ENCODE results near the gene USF1.
"Not testable (repeated sequence)": the region's sequence is repeated elsewhere in the genome, so short reads cannot be mapped to it uniquely, and the experiment has no call there.

USF1 gene

DNA sequence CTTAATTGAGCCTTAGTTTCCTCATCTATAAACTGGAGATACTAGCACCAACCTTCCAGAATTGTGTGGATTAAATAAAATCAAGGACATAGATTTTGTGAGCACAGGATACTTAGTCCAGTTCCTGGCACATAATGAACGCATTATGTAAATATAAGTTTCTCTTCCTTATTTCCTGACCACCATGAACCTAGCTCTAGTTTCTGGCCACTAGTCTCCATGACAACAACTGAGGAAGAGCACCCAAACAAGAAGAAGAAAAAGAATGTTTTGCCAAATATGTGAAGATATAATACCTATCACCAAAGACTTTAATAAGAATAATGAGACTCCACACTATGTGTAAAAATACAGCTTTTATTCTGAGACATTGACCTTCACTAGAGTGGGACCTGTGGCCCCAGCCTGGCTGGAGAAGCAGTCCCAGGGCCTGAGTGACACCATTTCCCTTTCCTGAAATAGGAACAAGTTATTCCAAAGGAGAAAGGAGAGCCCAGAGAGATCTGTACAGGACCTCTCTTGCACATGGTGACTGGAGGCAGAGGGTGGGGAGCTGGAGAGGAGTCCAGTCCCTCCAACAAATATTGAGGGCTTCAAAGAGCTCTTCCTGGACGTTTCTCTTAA is 940 bp upstream of the USF1 start:
- no peak for DNase-seq

DNA sequence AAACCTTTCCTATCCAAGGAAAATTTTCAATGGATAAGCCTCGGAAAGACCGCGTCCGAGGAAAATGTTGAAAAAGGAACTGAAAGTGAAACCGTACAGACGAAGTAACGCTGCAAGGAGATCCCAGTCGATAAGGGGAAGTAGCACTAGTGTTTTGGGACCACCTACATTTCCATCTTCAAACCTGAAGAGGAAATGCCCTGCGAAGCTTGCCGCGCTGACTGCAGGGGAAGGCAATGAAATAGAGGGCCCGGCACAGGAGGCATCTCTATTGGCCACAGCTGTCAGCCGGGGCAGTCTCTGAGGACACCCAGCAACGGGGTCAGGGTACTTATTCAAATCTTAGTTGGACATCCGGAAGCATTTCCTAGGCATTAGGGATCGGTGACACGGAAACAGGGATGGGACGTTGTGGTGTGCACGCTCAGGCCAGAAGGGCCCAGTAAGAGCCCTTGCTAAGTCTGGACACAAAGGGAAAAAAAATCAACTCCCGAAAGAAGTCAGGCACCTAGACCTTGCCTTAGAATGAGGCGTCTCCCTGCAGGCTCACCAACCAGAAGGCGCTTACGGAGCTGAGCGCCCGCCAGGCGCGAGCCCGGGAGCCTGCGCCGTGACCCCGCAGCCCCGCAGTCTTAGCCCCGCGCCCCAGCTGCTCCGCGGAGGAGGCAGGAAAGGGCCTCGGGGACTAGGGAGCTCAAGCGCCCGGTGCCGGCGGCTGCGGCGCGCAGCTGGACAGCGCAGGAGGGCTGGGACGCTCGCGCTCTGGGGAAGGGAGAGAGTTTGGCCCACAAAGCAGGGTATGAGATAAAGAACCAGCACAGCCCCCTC is 655 bp downstream of the USF1 start:
- no peak for DNase-seq

DNA sequence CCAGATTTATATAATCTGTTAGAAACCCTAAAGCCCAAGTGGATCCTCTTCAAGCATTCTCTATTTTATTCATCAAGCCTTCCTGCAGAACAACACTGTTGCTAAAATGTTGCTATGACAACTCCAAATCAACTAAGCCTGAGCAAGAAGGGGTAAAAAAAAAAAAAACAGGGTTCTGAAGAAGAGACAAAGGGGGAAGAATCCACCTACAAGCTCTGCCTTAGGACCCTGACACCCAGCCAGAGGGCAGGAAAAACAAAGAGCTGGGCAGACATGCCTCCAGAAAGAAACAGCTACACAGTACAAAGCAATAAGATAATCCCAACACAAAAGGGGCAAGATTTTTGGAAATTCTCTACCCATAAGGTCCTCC is 1.3 kb downstream of the USF1 start:
- DNase-seq, result no peak

DNA sequence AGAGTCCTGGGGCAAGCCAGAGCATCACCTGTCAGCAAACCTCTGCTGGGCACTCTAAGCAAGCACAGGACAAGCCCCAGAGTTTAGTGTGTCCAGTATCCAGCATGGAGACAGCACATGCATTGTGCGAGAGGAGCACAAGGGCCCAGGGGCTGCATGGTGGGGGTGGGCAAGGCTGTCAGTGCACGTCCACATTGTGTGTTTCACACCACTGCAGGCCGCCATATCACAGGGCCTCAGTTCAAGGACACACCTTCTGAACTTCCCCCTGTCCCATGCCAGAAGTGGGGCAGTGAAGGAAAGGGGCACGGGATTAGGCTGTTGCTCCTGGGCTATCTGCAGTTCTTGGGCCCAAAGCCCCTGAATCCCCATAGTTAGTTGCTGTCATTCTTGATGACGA is 6.2 kb downstream of the USF1 start:
- DNase-seq, result no peak

DNA sequence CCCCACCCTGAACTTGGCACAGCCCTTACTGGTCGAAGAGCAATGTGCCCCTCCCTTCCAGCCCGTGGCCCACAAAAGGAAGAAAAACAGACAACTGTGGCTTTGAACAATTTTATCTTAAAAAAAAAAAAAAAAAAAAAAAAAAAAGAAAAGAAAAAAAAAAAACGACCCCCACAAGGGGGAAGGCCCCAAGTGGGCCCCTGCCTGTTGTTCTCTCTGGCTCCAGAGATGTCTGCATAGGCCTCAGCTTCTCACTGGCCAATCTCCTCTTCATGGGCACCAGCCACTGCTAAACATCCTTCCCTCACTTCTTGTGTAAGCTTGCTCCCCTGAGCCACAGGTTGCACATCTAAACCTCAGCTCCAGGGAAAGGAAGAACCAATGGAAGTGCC is 6.6 kb downstream of the USF1 start:
- no peak for DNase-seq

DNA sequence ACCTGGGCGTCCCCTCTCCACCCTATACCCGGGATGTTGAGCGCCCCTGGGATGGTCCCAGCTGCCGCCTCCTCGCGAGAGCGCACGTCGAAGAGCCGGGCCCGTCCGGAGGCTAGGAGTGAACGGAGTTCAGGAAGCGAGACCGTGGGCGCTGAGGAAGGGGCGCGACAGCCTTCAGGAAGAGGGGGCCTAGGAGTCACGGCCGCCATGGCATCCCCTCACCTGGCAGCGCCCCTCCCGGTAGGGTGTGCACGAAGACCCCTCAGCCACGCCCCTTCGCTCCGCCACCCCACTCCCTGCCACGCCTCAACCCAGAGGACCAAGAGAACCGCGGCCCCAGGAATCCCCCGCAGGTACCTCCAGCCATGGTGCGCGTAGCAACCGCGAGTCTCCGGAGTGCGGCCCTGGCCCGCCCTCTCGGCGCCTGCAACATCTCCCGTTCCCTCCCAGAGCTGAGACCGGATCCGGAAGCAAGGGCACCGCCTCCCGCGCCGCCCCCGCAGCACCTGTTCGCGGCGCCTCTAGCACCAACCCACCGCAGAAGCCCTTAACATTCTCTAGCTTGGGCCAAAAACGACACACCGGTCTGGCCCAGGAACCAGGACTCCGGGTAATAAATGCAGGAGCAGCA is 7.1 kb downstream of the USF1 start, which contains the start of gene TSTD1:
TSTD1 (minus strand) TSS at position 442 of the 631 bp plus-strand sequence; CDS start at position 367, 75 bp downstream.
- DNase-seq, result no peak

DNA sequence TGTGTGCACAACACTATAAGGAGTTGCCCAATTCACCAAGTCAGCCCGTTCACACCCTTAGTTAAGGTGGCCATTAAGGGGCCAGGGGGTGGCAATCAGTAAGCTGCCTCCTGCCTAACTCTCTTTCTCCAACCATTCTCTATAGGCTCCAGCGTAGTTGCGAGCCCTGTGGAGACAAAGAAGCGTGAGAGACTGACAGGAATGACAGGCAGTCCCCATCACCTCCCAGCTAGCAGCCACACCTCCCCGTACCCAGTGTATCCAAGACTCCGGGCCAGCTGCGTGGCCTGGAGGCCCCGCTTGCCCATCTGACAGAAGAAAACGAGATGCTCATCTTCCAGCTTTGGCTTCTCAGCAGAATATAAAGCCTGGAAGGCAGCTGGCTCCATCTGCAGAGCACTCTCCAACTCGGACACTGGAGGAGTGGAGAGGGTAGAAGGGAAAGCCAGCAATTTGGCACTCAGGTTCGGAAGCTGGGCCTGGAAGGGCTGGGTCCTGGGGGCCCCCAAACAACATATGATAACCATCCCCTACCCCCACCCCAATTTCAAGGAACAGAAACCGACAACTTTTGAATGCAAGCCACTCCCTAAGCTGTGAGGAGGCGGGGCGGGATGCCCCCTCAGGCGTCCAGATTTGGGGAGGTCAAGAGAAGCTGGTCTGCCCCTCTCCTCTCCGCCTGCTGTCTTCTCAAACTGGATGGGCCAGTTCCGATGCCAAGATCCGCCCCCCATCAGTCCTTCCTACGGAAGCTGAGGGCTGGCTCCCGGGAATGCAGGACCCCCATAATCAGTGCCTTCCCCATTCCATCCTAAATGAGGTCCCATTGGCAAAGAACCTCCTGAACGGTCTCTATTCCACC is 7.9 kb downstream of the USF1 start:
- DNase-seq, result no peak

DNA sequence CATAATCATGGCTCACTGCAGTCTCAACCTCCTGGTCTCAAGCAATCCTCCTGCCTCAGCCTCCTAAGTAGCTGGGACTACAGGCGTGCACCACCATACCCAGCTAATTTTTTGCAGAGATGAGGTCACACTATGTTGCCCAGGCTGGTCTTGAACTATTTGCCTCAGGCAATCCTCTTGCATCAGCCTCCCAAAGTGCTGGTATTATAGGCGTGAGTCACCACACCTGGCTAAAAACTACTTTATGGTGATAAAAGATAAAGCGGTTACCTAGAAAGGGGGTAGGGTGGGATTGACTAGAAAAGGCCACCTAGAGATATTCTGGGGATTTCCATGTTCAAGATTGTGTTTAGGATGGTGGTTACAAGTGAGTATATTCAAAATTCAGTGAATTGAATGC is 12.0 kb downstream of the USF1 start:
- DNase-seq, result no peak

DNA sequence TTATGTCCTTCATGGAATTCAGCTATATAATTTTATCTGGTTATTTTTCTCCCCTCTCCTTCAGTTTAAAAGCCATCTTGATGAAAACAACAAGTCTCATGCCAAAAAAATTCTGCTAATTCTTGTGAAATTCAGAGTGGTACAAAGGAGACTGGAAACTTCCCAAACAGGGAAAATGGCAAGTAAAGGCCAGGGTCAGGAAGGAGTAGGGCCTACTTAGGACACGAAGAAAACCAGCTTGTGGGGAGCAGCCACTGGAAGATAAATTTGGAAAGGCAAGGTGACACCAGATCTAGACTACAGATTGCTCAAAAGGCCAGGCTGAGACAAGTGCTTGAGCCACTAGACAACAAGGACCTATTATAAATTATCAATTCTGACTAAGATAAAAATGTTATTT is 13.4 kb downstream of the USF1 start:
- no peak for DNase-seq

DNA sequence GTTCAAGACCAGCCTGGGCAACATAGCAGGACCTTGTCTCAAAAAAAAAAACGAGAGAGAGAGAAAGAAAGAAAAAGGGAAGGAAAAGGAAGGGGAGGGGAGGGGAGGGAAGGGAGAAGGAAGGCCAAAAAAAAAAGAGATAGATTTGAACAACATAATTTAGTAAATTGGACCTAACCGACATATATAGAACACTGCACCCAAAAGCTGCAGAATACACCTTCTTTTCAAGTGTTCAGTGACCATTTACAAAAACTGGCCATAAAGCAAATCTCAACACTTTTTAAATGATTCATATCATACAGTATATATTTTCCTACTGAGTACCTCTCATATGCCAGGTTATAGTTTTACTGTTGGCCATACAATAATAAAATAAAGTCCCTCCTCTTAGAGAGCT is 13.9 kb downstream of the USF1 start:
- DNase-seq, result no peak

DNA sequence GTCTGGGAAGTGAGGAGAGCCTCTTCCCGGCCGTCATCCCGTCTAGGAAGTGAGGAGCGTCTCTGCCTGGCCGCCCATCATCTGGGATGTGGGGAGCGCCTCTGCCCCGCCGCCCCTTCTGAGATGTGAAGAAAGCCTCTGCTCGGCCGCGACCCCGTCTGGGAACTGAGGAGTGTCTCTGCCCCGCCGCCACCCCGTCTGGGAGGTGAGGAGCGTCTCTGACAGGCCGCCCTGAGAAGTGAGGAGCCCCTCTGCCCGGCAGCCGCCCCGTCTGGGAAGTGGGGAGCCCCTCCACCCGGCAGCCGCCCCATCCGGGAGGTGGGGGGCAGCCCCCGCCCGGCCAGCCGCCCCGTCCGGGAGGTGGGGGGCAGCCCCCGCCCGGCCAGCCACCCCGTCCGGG is 16.3 kb downstream of the USF1 start:
- not testable (repeated sequence) for DNase-seq

DNA sequence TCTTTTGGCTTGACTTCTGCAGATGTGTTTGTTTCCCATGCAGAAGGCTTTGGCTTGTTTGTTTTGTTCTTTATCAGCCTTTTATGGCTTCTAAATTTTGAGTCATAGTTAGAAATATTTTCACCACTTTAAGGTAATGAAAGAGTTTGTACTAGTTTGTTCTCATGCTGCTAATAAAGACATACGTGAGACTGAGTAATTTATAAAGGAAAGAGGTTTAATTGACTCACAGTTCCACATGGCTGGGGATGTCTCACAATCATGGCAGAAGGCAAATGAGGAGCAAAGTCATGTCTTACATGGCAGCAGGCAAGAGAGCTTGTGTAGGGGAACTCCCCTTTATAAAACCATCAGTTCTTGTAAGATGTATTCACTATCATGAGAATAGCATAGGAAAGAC is 18.8 kb downstream of the USF1 start:
- not testable (repeated sequence) for DNase-seq

DNA sequence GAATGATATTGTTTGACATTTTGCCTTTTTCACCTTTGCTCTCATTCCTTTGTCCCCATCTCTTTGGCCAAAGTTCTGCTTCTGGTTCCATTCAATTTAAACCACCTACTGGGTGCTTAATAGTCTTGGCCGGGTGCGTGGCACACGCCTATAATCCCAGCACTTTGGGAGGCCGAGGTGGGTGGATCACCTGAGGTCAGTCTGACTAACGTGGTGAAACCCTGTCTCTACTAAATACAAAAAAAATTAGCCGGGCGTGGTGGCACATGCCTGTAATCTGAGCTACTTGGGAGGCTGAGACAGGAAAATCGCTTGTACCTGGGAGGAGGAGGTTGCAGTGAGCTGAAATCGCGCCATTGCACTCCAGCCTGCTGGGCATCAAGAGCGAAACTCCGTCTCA is 23.3 kb downstream of the USF1 start:
- DNase-seq, result not testable (repeated sequence)

DNA sequence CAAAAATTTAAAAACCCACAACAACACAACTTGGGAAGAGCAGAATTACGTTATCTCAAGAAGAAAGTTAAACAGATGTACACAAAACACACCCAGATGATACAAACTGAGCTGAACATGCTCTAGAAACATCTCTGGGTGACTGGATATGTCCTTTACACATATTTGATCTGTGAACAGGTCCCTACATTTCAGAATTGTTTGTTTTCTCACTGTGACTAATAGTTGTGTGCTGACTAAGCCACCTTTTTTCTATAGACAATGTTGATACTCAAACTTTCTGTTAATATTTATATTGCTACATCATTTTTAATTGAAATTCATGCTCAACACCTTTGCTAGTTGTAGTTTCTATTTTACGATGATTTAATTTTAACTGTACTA is 23.8 kb downstream of the USF1 start:
- DNase-seq, result no peak

DNA sequence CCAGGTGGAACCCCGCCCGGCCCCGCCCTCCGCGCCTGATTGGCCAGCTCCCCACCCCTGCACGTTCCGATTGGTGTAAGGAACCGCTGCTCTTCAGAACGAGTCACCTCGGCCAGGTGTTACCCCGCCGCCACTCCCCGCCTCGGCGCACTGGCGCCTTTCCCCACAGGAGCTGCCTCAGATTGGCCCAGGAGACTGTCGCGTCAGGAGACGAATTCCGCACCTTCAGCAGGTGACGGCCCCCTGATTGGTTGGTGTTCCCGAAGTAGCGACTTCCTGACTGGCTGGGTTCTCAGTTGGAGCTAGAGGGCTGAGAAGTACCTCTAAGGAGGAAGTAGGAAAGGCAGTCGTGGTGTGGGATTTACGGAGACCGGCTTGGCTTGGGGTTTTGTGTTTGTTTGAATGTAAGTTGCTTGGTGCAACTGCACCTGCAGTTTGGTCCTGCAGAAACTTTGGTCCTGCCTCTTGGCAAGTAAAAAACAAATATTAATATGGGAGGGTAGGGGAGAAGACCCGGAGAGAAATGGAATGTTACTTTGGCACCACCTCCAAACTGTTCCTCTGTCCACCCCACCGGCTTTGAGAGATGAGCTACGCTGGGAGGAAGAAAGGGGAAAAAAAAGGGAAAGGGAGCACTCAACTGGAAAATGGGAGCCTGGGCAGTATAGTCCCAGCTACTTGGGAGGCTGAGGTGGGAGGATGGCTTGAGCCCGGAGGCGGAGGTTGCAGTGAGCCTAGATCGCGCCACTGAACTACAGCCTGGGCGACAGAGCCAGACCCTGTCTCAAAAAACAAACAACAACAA is 24.4 kb downstream of the USF1 start:
- peak; percentile 65 for DNase-seq

DNA sequence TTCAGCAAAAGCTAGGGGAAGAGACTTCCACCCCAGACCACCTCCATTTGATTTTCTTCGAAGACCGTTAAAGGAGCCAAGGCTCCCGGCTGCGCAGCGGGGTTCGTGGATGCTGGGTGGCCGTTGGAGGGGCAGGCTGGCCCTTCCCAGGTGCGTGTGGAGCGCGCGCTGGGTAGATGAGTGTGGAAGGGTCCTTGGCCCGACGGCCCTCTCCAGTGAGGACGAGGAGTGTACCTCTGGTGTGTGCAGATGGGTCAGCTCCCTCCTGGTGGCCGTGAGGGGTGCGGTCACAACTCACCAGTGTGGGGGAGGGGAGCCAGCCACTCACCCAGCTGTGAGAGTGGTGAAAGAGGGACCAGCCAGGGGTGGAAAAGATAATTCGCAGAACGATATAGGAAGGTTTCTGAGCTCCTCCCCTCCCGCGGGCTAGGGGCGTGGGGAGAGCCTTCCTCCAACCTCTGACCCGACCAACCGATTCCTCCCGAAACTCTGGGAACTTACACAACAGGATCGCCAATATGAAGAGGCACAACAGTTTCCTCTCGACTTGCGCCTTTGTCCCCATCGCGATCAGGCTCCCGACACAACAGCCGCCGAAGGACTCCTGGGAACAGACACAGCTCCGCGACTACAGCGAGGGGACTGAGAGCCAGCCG is 25.1 kb downstream of the USF1 start, which contains the start of gene F11R:
F11R (minus strand) TSS at position 644 of the 656 bp plus-strand sequence; CDS start at position 565, 79 bp downstream.
- peak; percentile 49 for DNase-seq

DNA sequence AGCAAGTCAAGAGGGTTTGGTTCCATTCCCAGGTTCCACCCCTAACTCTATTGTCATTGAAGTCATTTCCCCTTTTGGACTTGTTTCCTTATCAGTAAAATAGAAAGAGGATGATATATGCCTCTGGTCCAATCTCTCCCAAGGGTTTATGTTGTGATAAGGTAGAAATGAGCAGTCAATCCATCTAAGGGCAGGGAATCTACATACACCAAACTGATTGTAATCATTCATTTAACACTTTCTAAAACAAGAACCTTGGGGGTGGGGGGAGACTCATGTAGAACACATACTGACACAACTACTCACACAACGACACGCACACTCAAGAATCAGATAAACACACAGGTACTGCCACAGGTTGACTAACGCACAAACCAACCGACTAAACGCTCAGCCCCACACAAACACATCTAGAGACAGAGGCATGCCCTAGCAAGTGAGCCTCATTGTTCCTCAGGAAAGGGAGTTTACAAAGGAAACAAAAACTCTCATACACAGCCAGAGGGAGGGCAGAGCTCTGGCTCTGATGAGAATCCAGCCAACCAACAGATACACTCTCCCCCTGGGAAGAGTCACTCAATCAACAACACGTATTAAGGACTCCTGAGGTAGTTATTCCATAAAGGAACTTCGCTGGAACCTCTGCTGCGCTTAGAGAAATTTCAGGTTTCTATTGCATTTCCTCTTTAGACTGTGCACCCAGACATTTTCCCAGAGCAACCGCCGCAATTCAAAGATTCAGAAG is 25.9 kb downstream of the USF1 start:
- DNase-seq, result no peak

DNA sequence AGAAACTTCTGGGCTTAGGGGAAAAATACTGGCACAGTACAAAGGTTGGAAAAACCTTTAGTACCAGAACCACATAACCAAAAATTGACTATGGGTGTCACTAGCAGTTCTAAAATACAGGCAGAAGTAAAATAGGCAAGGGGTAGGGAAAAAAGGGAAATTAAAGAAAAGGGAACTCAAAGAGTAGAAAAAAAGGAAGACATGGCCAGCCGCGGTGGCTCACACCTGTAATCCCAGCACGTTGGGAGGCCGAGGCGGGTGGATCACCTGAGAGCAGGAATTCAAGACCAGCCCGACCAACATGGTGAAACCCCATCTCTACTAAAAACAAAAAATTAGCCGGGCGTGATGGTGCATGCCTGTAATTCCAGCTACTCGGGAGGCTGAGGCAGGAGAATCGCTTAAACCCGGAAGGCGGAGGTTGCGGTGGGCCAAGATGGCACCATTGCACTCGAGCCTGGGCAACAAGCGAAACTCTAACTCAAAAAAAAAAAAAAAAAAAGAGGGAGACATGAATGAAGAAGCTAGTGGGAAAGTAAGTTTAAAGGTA is 26.6 kb downstream of the USF1 start:
- DNase-seq, result not testable (repeated sequence)

DNA sequence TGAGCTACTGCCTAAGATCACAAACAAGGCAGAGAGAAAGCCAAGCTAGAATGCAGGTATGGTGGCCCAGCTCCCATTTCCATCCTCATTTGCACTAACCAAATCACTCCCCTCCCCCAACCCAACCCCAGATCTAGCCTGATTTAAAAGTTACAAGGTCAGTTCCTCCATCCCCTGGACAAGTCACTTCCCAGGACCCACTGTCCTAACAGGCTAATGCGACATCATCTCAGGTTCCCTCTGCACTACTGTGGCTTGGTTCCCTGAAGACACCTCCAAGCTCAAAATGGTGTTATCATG is 27.2 kb downstream of the USF1 start:
- DNase-seq, result no peak

DNA sequence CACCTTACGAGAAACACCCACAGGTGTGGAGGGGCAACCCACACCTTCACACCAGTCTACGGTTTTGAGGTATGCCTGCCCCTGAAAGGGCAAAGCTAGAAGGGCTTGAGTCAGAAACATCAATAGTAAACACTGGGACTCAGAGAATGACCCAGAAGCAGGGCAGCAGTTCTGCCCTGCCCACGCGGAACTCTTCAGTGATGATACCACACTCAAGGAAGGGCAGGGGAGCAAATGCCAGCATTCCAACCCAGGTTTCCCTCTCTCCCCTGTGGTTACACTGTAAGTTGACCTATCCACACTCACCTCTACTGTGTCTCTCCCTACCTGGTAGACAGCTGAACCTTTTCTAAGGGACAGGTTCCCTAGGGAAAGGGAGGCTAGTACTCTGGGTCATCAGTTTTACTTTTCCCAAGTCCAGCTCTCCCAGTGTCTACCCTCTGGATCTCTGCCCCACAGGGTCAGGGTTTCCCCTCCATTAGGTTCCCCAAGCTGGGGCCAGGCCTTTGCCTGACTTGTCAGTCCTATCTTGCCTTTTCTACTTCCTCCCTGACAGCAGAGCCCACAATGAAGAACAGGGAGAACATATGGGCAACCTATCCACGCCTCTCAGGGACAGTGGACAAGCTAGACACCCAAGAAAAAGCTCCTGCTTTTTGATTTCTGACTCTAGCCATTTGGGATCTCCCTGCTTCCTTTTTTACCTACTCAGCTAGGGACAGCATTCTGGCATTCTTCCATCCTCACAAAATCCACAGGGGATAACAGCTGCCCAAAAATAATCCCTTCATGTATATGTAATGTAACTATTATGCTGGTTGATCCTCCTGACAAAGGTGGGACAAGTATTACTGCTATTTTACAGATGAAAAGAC is 27.8 kb downstream of the USF1 start:
- DNase-seq, result no peak

All from cortex of kidney (tissue), 1 donor.